Uterus (tissue), 4 donors: ENCODE data around the gene SMOC1. TPM values are rescaled to one million over a fixed set of nuclear protein-coding genes. Genes with fewer than 3 reads are reported as not detected.

Experiments used
- DNase-seq, 2 donors: peaks; one replicate each; pipeline ENCODE4 v3.0.0-alpha.2; 2019 to 2020
- H3K27ac ChIP-seq, 2 donors: fragments of 200-600 bp; sonication (generic); 1 replicate in 1 of 2; 2 replicates in 1 of 2; pipeline ENCODE4 v1.5.1; 2016 to 2018
- H3K27me3 ChIP-seq, 2 donors: fragments of 200-600 bp; sonication (generic); one replicate each; pipeline ENCODE4 v1.5.1; 2018 to 2019; ENCODE audit warnings: control low read depth in 1 of 2
- H3K36me3 ChIP-seq, 2 donors: fragments of 200-600 bp; sonication (generic); one replicate each; pipeline ENCODE4 v1.5.1; 2019; ENCODE audit warnings: control low read depth in 1 of 2
- H3K4me1 ChIP-seq, 2 donors: fragments of 200-600 bp; sonication (generic); one replicate each; pipeline ENCODE4 v1.5.1; 2018 to 2019; ENCODE audit warnings: control low read depth in 1 of 2
- H3K4me3 ChIP-seq, 2 donors: fragments of 200-600 bp; sonication (generic); 1 replicate in 1 of 2; 2 replicates in 1 of 2; pipeline ENCODE4 v1.5.1; 2018 to 2019; ENCODE audit warnings: mild to moderate bottlenecking in 1 of 2
- H3K9me3 ChIP-seq, 2 donors: fragments of 200-600 bp; sonication (generic); one replicate each; pipeline ENCODE4 v1.5.1; 2019; ENCODE audit warnings: control low read depth in 1 of 2
- CTCF ChIP-seq, 4 experiments: fragments of 200-600 bp in 2 of 4; fragments of 450-650 bp in 2 of 4; sonication (generic) in 2 of 4; IDR thresholded peaks; one replicate each; pipeline ENCODE4 v1.5.1; 2016 to 2019; ENCODE audit warnings: antibody characterized with exemption in 4 of 4, mild to moderate bottlenecking in 2 of 4, moderate library complexity in 1 of 4
- POLR2A ChIP-seq, 2 donors: fragments of 450-650 bp; IDR thresholded peaks; one replicate each; pipeline ENCODE4 v1.6.1; 2016; ENCODE audit warnings: antibody characterized with exemption in 2 of 2, mild to moderate bottlenecking in 1 of 2, moderate library complexity in 1 of 2
- intact Hi-C: fragments of 100-400 bp; cut with DNase I; formaldehyde crosslinking; loops from one replicate; pipeline ENCODE4 v1.15.1; 2023; ENCODE audit warnings: low total_unique reads
- total RNA-seq, 4 donors: library from RNA; depleted of rRNA in 3 of 4; stranded (reverse); fragments of >200 nt in 3 of 4; gene quantifications; one replicate each; pipeline versions ENCODE4 v1.1.0 to v1.2.4, GENCODE V29; 2014 to 2023
- donor health status: DM: yes; HTN: yes; CAD: no.

SMOC1 gene
- total RNA-seq, 4 donors from 2014 or later = 0.59 to 2.1 (median 2.0) TPM; not detected in 1

- no peaks in the 10 kb centered on the region for H3K4me1 ChIP-seq
- H3K36me3 ChIP-seq = no peaks in the 10 kb centered on the region
- H3K27me3 ChIP-seq = no peaks in the 10 kb centered on the region
- DNase-seq = no peak
- no peak overlapping the region for H3K27ac ChIP-seq
- TF ChIP-seq POLR2A (IDR thresholded peaks at IDR 0.05) = no peak
- TF ChIP-seq CTCF (IDR thresholded peaks at IDR 0.05) = no peak
- no peaks in the 10 kb centered on the region for H3K9me3 ChIP-seq
- intact Hi-C loops = no loop called here
- no peak overlapping the region for H3K4me3 ChIP-seq
Measured at GRCh38 chr14:70045844-70046535, 166.8 kb downstream of the SMOC1 start.

- no peak for DNase-seq
- intact Hi-C loops = no loop called here
- TF ChIP-seq POLR2A (IDR thresholded peaks at IDR 0.05) = no peak
- TF ChIP-seq CTCF (IDR thresholded peaks at IDR 0.05) = no peak
- Histone ChIP-seq H3K9me3 (no peaks in the 10 kb centered on the region), H3K27ac (no peak overlapping the region), H3K4me1 (no peaks in the 10 kb centered on the region), H3K27me3 (no peaks in the 10 kb centered on the region), H3K4me3 (no peak overlapping the region), H3K36me3 (no peaks in the 10 kb centered on the region)
Measured at GRCh38 chr14:70047598-70048312, 168.5 kb downstream of the SMOC1 start.

GRCh38 chr14:70048313-70048654, 169.1 kb downstream of the SMOC1 start:
- Histone ChIP-seq H3K4me3 (no peak overlapping the region), H3K36me3 (no peaks in the 10 kb centered on the region), H3K9me3 (no peaks in the 10 kb centered on the region), H3K4me1 (no peaks in the 10 kb centered on the region), H3K27me3 (no peaks in the 10 kb centered on the region), H3K27ac (no peak overlapping the region)
- no peak for DNase-seq
- intact Hi-C loops = no loop called here
- TF ChIP-seq POLR2A (IDR thresholded peaks at IDR 0.05) (no peak), CTCF (IDR thresholded peaks at IDR 0.05) (no peak)

- Histone ChIP-seq H3K4me3 (no peak overlapping the region), H3K36me3 (no peaks in the 10 kb centered on the region), H3K4me1 (no peaks in the 10 kb centered on the region), H3K9me3 (no peaks in the 10 kb centered on the region), H3K27ac (no peak overlapping the region), H3K27me3 (no peaks in the 10 kb centered on the region)
- intact Hi-C loops = no loop called here
- TF ChIP-seq POLR2A (IDR thresholded peaks at IDR 0.05) = no peak
- no peak for TF ChIP-seq CTCF (IDR thresholded peaks at IDR 0.05)
- no peak for DNase-seq
Measured at GRCh38 chr14:70049605-70050004, 170.4 kb downstream of the SMOC1 start.

- no peak for DNase-seq
- H3K36me3 ChIP-seq = no peaks in the 10 kb centered on the region
Measured at GRCh38 chr14:70050136-70050535, 170.9 kb downstream of the SMOC1 start.

More at GRCh38 chr14:70050136-70050535, 170.9 kb downstream of the SMOC1 start:
- intact Hi-C loops = no loop called here
- no peaks in the 10 kb centered on the region for H3K27me3 ChIP-seq
- TF ChIP-seq CTCF (IDR thresholded peaks at IDR 0.05) = no peak
- no peak for TF ChIP-seq POLR2A (IDR thresholded peaks at IDR 0.05)
- no peak overlapping the region for H3K27ac ChIP-seq
- no peak overlapping the region for H3K4me3 ChIP-seq
- H3K4me1 ChIP-seq = no peaks in the 10 kb centered on the region
- no peaks in the 10 kb centered on the region for H3K9me3 ChIP-seq
